IMR-90 (cell line): ENCODE results near the gene HARS1. TPM values are rescaled to one million over a fixed set of nuclear protein-coding genes. Genes with fewer than 3 reads are reported as not detected.

Source experiments
- ATAC-seq: fragments of 200-7000 bp; cut with Tn5 transposase; 2 replicates; pipeline ENCODE4 v1.9.1; 2020; ENCODE audit warnings: low read depth, mild to moderate bottlenecking, moderate library complexity
- BruUV-seq: library from RNA; stranded (reverse); fragments of 400-500 nt; replicated peaks from 2 replicates; lab custom pipeline; 2021; lab: Mats Ljungman, UMichigan
- CTCF ChIA-PET: fragments of 300-600 bp; formaldehyde crosslinking; extraction: SDS; loops from one replicate; lab custom pipeline; 2021; ENCODE audit warnings: antibody characterized with exemption; lab: Yijun Ruan, JAX
- POLR2A ChIA-PET: fragments of 300-600 bp; sonication (Branson Sonifier 250); formaldehyde crosslinking; loops from one replicate; lab custom pipeline; 2022; ENCODE audit warnings: antibody characterized with exemption; ENCODE audit not compliant: unreplicated experiment; lab: Charles Lee
- DNase-seq: peaks from one replicate; pipeline ENCODE4 v3.0.0; 2013
- H2AFZ ChIP-seq: replicated peaks from 2 replicates; pipeline ENCODE3; 2013; ENCODE audit warnings: low read length, mild to moderate bottlenecking; ENCODE audit not compliant: poor library complexity
- H2AK5ac ChIP-seq: 2 replicates; pipeline ENCODE4 v1.6.1; 2013; ENCODE audit warnings: low read depth, low read length, inconsistent platforms
- H2AK9ac ChIP-seq: replicated peaks from 2 replicates; pipeline ENCODE3; 2013; ENCODE audit warnings: mild to moderate bottlenecking, low read depth, low read length, moderate library complexity; ENCODE audit not compliant: poor library complexity
- H2BK120ac ChIP-seq: 2 replicates; pipeline ENCODE4 v1.6.1; 2013; ENCODE audit warnings: low read depth, low read length, inconsistent platforms
- H2BK15ac ChIP-seq: 3 replicates; pipeline ENCODE4 v1.6.1; 2013; ENCODE audit warnings: low read depth, low read length, inconsistent platforms
- H2BK20ac ChIP-seq: 2 replicates; pipeline ENCODE4 v1.6.1; 2013; ENCODE audit warnings: low read depth, mild to moderate bottlenecking, inconsistent platforms, low read length, moderate library complexity
- H2BK5ac ChIP-seq: 2 replicates; pipeline ENCODE4 v1.6.1; 2013; ENCODE audit warnings: mild to moderate bottlenecking, low read depth, low read length, inconsistent platforms; ENCODE audit not compliant: poor library complexity, severe bottlenecking
- H3K14ac ChIP-seq: replicated peaks from 2 replicates; pipeline ENCODE4 v1.6.1; 2013; ENCODE audit warnings: low read depth, low read length, inconsistent platforms
- H3K18ac ChIP-seq: 2 replicates; pipeline ENCODE4 v1.6.1; 2013; ENCODE audit warnings: low read depth, low read length, control low read depth
- H3K23ac ChIP-seq: 2 replicates; pipeline ENCODE4 v1.6.1; 2013; ENCODE audit warnings: low read depth, low read length, inconsistent platforms
- H3K27ac ChIP-seq: 2 replicates; pipeline ENCODE4 v1.5.1; 2013; ENCODE audit warnings: mild to moderate bottlenecking, control low read depth, low read length; ENCODE audit not compliant: insufficient read depth
- H3K27me3 ChIP-seq: 2 replicates; pipeline ENCODE4 v1.6.1; 2013; ENCODE audit warnings: low read length; ENCODE audit not compliant: control insufficient read depth, insufficient read depth
- H3K36me3 ChIP-seq: 2 replicates; pipeline ENCODE4 v1.6.1; 2013; ENCODE audit warnings: low read length, mixed read lengths; ENCODE audit not compliant: control insufficient read depth, insufficient read depth
- H3K4ac ChIP-seq: 2 replicates; pipeline ENCODE4 v1.6.1; 2013; ENCODE audit warnings: low read depth, low read length, inconsistent platforms
- H3K4me1 ChIP-seq: 2 replicates; pipeline ENCODE4 v1.6.1; 2013; ENCODE audit warnings: low read length, mixed read lengths; ENCODE audit not compliant: control insufficient read depth, insufficient read depth
- H3K4me2 ChIP-seq: 2 replicates; pipeline ENCODE4 v1.6.1; 2013; ENCODE audit warnings: low read depth, mild to moderate bottlenecking, control low read depth, low read length, moderate library complexity
- H3K4me3 ChIP-seq: 2 replicates; pipeline ENCODE4 v1.5.1; 2013; ENCODE audit warnings: low read depth, mild to moderate bottlenecking, control low read depth, low read length, moderate library complexity; ENCODE audit not compliant: insufficient read depth
- H3K56ac ChIP-seq: 2 replicates; pipeline ENCODE4 v1.6.1; 2013; ENCODE audit warnings: low read length, inconsistent platforms; ENCODE audit not compliant: insufficient read depth; ENCODE audit errors: extremely low read depth
- H3K79me1 ChIP-seq, 2 experiments: 2 replicates each; pipeline ENCODE4 v1.6.1; 2013; ENCODE audit warnings: low read length in 2 of 2, inconsistent platforms in 1 of 2, low read depth in 1 of 2
- H3K9ac ChIP-seq: 2 replicates; pipeline ENCODE4 v1.6.1; 2013; ENCODE audit warnings: low read depth, low read length, control low read depth
- H3K9me1 ChIP-seq: 2 replicates; pipeline ENCODE4 v1.6.1; 2013; ENCODE audit warnings: low read length, inconsistent platforms; ENCODE audit not compliant: insufficient read depth
- H3K9me3 ChIP-seq: 2 replicates; pipeline ENCODE4 v1.6.1; 2013; ENCODE audit warnings: low read length; ENCODE audit not compliant: control insufficient read depth, insufficient read depth
- H4K20me1 ChIP-seq: 2 replicates; pipeline ENCODE4 v1.6.1; 2013; ENCODE audit warnings: low read length, inconsistent platforms; ENCODE audit not compliant: insufficient read depth
- H4K5ac ChIP-seq: 2 replicates; pipeline ENCODE4 v1.6.1; 2013; ENCODE audit warnings: mild to moderate bottlenecking, low read depth, low read length, control low read depth
- H4K8ac ChIP-seq, 2 experiments: 2 replicates each; pipeline ENCODE4 v1.6.1; 2013; ENCODE audit warnings: low read depth in 2 of 2, low read length in 2 of 2, control low read depth in 1 of 2, inconsistent platforms in 1 of 2
- H4K91ac ChIP-seq: 2 replicates; pipeline ENCODE4 v1.6.1; 2013; ENCODE audit warnings: low read depth, low read length, inconsistent platforms; ENCODE audit not compliant: insufficient read depth
- CEBPB ChIP-seq: IDR thresholded peaks from 2 replicates; pipeline ENCODE4 v1.6.1; 2012; ENCODE audit warnings: low read depth, low read length, improper control_type of control experiment
- USF2 ChIP-seq: fragments of 150-350 bp; IDR thresholded peaks from 2 replicates; pipeline ENCODE4 v1.6.1; 2017; ENCODE audit warnings: mild to moderate bottlenecking, antibody characterized with exemption, low read length, low read depth
- WGBS, 2 experiments: methylation state at CpG; one replicate each; pipeline versions ENCODE4 v1.1.5 to v1.1.7; 2013; ENCODE audit warnings: missing lambda C conversion rate in 2 of 2; ENCODE audit not compliant: insufficient read length in 1 of 2; ENCODE audit errors: extremely low coverage in 2 of 2; 5-methylcytosine and 5-hydroxymethylcytosine counted together
- dilution Hi-C: fragments of 300-500 bp; cut with HindIII; formaldehyde crosslinking; loops from one replicate; pipeline ENCODE4 v1.14.3; 2018; ENCODE audit warnings: low sequenced_read_pairs; ENCODE audit not compliant: unreplicated experiment
- in situ Hi-C: fragments of 300-500 bp; cut with MboI; formaldehyde crosslinking; loops from 3 replicates; pipeline ENCODE4 v1.14.3; 2019; ENCODE audit warnings: low sequenced_read_pairs, inconsistent platforms, mixed read lengths
- intact Hi-C: fragments of 100-400 bp; cut with micrococcal nuclease; formaldehyde crosslinking; loops from 2 replicates; pipeline ENCODE4 v1.10.0; 2022
- polyA plus RNA-seq, 3 experiments: library from polyadenylated mRNA; depleted of rRNA; stranded (reverse); fragments of >200 nt; gene quantifications; 2 replicates each; pipeline ENCODE4 v1.2.3, GENCODE V29; 2012; ENCODE audit warnings: low replicate concordance in 1 of 3
- total RNA-seq: library from RNA; depleted of rRNA; stranded (reverse); fragments of >200 nt; gene quantifications from 2 replicates; pipeline ENCODE4 v1.2.3, GENCODE V29; 2012

The HARS1 gene
- total and polyA plus RNA-seq, 2 of the 4 experiments (the other 2 are of a cell fraction): 97.6 to 141 TPM

GRCh38 chr5:140713562-140714094 is 22.5 kb upstream of the HARS1 start:
- no peak overlapping the region for H2BK15ac ChIP-seq
- H3K4me1 ChIP-seq: 0 out of 2 replicates have a peak, but pooled peaks cover 2% of the 10 kb centered on the region
- POLR2A ChIA-PET: no interaction called here
- no peak for ATAC-seq
- H3K9me3 ChIP-seq: no peaks in the 10 kb centered on the region
- no peak overlapping the region for H4K8ac ChIP-seq
- H3K14ac ChIP-seq: no peak overlapping the region
- H3K4me3 ChIP-seq: no peak overlapping the region
- no peak overlapping the region for H4K91ac ChIP-seq
- no peaks in the 10 kb centered on the region for H3K79me1 ChIP-seq
- H3K4ac ChIP-seq: no peak overlapping the region
- no peak overlapping the region for H3K23ac ChIP-seq
- H3K4me2 ChIP-seq: no peak overlapping the region
- H2AK9ac ChIP-seq: no peak overlapping the region
- no peak overlapping the region for H2BK5ac ChIP-seq
- dilution Hi-C loops (no loop called here), in situ Hi-C loops (no loop called here), intact Hi-C loops (no loop called here)
- 0 out of 2 replicates have a peak, but pooled peaks cover 5% of the 10 kb centered on the region for H4K20me1 ChIP-seq
- WGBS, 2 experiments: no CpG with 5 or more reads among the region's 1 CpG
- H2BK20ac ChIP-seq: no peak overlapping the region
- TF ChIP-seq USF2 (no peak), CEBPB (peak; percentile 40; the same call in 1 of the 2 replicates)
- no peak overlapping the region for H4K5ac ChIP-seq
- no peaks in the 10 kb centered on the region for H3K27me3 ChIP-seq
- no peak overlapping the region for H3K18ac ChIP-seq
- H3K9ac ChIP-seq: no peak overlapping the region
- H3K56ac ChIP-seq: no peak overlapping the region
- no peak overlapping the region for H3K27ac ChIP-seq
- no peaks in the 10 kb centered on the region for H3K36me3 ChIP-seq
- H2AK5ac ChIP-seq: no peak overlapping the region
- H3K9me1 ChIP-seq: no peaks in the 10 kb centered on the region
- H2AFZ ChIP-seq: no peak overlapping the region
- BruUV-seq: no TSS peak
- DNase-seq: no peak
- CTCF ChIA-PET: no interaction called here
- H2BK120ac ChIP-seq: no peak overlapping the region
